Activated naive CD8-positive, alpha-beta T cell treated with anti-CD3 and anti-CD28 coated beads for 36 hours (primary cell): ENCODE results near the gene HOXB3. TPM values are rescaled to one million over a fixed set of nuclear protein-coding genes. Genes with fewer than 3 reads are reported as not detected.

Source experiments
- DNase-seq: peaks from one replicate; pipeline ENCODE4 v3.0.0; 2021
- H3K27ac Mint-ChIP-seq: one replicate; pipeline ENCODE4 v1.8.0; 2022; ENCODE audit warnings: mild to moderate bottlenecking, moderate library complexity, mixed read lengths
- H3K27me3 Mint-ChIP-seq: one replicate; pipeline ENCODE4 v1.8.0; 2022; ENCODE audit warnings: mild to moderate bottlenecking, mixed read lengths
- H3K36me3 Mint-ChIP-seq: one replicate; pipeline ENCODE4 v1.8.0; 2021; ENCODE audit warnings: mild to moderate bottlenecking, mixed read lengths
- H3K4me1 Mint-ChIP-seq: one replicate; pipeline ENCODE4 v1.8.0; 2021; ENCODE audit warnings: mixed read lengths
- H3K4me3 Mint-ChIP-seq: one replicate; pipeline ENCODE4 v1.8.0; 2022; ENCODE audit warnings: mild to moderate bottlenecking, moderate library complexity, mixed read lengths
- H3K9me3 Mint-ChIP-seq: one replicate; pipeline ENCODE4 v1.8.0; 2022; ENCODE audit warnings: mixed read lengths
- total RNA-seq, 2 experiments: library from RNA; stranded (reverse); gene quantifications; one replicate each; pipeline ENCODE4 v1.2.3, GENCODE V29; 2021

Gene HOXB3
- total RNA-seq, 2 experiments from 2014 or later = 1.4 to 2.0 TPM

DNA sequence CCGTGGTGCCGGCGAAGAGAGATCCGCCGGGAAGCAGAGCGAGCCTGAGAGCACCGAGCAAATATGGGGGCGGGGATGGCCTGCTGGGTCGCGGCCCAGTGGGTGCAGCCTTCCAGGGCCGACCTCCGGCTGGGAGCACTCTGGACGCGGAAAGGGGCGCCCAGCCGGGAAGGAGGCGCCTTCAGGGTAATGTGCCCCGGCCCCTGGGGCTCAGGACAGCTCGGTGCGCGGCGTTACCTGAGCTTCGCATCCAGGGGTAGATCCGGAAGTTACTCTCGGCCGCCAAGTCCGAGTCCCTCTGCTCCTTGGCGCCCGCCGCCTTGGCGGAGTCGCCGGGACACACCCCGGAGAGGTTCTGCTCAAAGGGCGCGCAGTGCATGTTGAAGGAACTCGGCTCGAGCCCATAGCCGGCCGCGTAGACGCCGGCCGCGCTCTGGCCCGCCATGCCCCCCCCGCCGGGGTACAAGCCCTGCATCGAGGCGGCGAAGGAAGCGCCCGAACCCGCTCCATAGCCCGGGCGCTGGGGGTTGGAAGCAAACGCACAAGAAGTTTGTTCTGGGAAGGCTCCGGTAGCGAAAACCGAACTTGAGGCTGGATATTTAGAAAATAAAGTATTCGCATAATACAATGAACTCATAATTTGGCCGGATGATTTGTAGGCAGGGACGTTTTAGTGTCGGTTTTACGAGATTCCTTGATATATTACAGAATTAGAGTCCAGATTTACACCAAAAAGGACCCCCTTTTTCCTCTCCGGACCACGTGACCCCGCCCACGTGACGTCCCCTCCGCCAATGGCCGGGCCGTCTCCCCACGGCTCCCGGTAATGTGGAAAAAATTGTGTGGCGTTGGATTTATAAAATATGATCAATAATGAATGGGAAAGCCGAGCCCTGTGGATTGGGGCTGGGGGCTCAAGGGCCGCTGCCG, 20.5 kb upstream of the HOXB3 start, which contains the start of gene HOXB7:
TSS of gene HOXB7 (minus strand) at position 736 of the 930 bp plus-strand sequence. CDS start at position 637, 99 bp downstream.
- no peaks in the 10 kb centered on the region for H3K9me3 Mint-ChIP-seq
- peaks cover 91% of the 10 kb centered on the region for H3K27me3 Mint-ChIP-seq
- peak; percentile 70 for DNase-seq
- no peaks in the 10 kb centered on the region for H3K36me3 Mint-ChIP-seq
- peaks cover 36% of the 10 kb centered on the region for H3K4me1 Mint-ChIP-seq
- H3K27ac Mint-ChIP-seq = peak within 1 kb of the TSS; percentile 38
- peak within 1 kb of the TSS; percentile 89 for H3K4me3 Mint-ChIP-seq

- H3K27ac Mint-ChIP-seq = no peak overlapping the region
- peaks cover 91% of the 10 kb centered on the region for H3K27me3 Mint-ChIP-seq
- DNase-seq = no peak
- peak overlapping the region; percentile 89 for H3K4me3 Mint-ChIP-seq
- H3K4me1 Mint-ChIP-seq = peaks cover 31% of the 10 kb centered on the region
- H3K9me3 Mint-ChIP-seq = no peaks in the 10 kb centered on the region
- H3K36me3 Mint-ChIP-seq = no peaks in the 10 kb centered on the region
Observed at GRCh38 chr17:48609759-48610281, 19.8 kb upstream of the HOXB3 start.

DNA sequence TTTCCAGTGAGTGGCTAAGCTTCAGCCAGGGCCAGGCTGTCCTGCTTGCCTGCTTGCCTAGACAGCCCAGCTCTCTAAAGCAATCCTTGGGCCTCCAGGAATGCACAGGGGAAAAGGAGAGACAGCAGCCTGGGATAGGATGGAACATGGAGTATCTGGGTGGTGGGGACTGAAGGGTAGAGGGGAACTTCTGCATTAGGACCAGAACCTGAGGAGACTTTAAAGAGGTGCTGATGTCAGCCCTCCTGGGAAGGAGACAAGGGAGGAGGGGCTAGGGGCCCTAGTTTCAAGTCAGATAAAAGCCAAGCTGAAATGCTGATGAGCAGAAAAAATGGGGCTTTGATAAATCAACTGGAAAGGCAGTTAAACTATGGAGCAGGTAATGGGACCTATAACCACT, 19.0 kb upstream of the HOXB3 start:
- no peak overlapping the region for H3K4me3 Mint-ChIP-seq
- peaks cover 31% of the 10 kb centered on the region for H3K4me1 Mint-ChIP-seq
- DNase-seq = no peak
- H3K9me3 Mint-ChIP-seq = no peaks in the 10 kb centered on the region
- peaks cover 91% of the 10 kb centered on the region for H3K27me3 Mint-ChIP-seq
- no peaks in the 10 kb centered on the region for H3K36me3 Mint-ChIP-seq
- H3K27ac Mint-ChIP-seq = no peak overlapping the region

DNA sequence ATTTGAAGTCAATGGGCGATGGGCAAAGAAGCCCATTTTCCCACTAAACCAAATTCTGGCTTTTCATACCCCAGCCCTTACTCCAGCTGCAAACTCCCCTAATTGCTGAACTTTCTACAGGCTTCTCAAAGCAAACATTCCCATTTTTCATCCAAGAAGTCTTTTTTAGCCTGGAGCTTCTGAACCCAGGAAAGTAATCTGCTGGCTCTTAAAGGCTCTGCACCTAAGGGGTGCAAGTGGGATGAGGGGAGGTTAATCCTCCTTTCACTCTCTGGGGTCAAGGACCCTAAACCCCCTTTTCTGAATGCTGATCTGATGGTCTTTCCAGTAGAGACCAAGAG, 18.4 kb upstream of the HOXB3 start:
- Mint-ChIP-seq H3K27me3 (peaks cover 91% of the 10 kb centered on the region), H3K9me3 (no peaks in the 10 kb centered on the region), H3K27ac (no peak overlapping the region), H3K4me3 (no peak overlapping the region), H3K36me3 (no peaks in the 10 kb centered on the region), H3K4me1 (peaks cover 29% of the 10 kb centered on the region)
- no peak for DNase-seq

DNA sequence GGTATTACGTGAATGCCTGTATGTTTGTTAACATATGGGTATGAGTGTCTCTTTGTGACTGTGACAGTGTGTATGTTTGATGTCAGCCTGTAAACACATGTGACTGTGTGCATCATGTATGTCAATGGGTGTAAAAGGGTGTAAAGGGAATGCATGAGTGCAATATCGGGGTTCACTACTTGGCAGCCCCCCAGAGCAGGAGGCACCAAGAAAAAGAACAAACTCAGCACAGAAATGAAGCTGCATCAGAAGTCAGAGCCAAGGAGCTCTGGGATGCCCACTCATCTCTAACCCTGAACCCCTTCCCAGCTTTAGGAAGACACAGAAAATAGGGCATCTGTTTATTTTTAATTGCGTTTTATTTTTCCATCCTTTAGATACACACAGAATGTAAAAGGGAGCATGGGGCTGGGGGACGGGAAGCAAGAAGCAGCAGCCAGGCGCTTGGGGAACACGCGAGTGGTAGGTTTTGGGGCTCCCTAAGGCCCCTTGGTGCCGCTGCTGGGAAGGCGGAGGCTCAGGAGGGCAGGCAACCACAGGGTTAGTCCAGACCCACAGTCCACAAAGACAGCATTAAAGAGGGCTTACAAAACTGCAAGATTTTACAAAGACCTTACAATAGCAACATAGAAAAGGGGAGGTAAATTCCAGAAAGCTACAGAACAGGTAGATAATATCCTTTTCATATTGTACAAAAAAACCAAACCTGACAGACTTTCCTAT, 17.0 kb upstream of the HOXB3 start:
- DNase-seq = no peak
- H3K4me3 Mint-ChIP-seq = no peak overlapping the region
- no peak overlapping the region for H3K27ac Mint-ChIP-seq
- peaks cover 28% of the 10 kb centered on the region for H3K4me1 Mint-ChIP-seq
- no peaks in the 10 kb centered on the region for H3K9me3 Mint-ChIP-seq
- H3K36me3 Mint-ChIP-seq = no peaks in the 10 kb centered on the region
- peaks cover 92% of the 10 kb centered on the region for H3K27me3 Mint-ChIP-seq

DNA sequence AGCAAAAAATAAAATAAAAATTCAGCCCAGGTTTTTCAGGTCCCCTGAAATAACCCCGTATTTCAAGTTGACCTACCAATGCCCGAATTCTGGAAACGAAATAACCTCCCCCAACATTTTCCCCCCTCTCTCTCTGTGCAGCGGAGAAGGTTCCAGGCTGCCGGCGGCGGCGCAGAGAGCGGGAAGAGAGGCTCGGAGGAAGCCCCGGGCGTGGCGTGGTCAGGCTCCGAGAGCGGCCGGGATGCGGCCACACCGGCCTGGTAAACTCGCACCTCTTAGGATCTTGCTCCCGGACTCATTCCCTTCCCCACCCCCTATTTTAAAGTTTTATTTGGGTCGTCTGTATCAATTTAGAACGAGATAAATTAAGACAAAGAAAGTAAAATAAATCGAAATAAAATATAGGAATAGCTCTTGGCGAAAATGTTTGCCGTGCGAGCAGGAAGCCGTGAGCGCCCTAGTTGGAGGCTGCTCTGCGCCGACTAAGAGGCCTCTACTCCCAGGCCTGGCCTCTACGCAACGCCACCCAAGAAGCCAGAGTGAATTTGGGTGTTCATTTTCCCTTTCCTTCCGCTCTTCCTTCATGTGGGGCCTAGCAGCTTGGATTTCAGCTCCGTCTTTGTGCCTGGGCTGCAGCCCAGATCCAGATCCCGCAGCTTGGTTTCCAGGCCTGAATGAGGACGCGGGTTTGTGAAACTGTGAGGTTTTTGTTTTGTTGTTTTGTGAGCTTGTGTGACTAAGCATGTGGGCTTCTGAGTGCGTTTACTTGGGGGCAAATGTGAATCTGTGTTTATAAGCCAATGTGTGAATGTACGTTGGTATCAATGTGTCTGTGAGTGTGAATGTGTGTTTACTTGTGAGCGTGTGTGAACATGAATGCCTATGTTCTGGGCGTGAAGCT, 16.2 kb upstream of the HOXB3 start:
- Mint-ChIP-seq H3K36me3 (no peaks in the 10 kb centered on the region), H3K4me3 (no peak overlapping the region), H3K4me1 (peaks cover 22% of the 10 kb centered on the region), H3K27ac (no peak overlapping the region), H3K9me3 (no peaks in the 10 kb centered on the region), H3K27me3 (peaks cover 92% of the 10 kb centered on the region)
- no peak for DNase-seq

GRCh38 chr17:48605409-48605919, 15.4 kb upstream of the HOXB3 start:
- H3K36me3 Mint-ChIP-seq = no peaks in the 10 kb centered on the region
- H3K9me3 Mint-ChIP-seq = no peaks in the 10 kb centered on the region
- no peak overlapping the region for H3K27ac Mint-ChIP-seq
- peaks cover 17% of the 10 kb centered on the region for H3K4me1 Mint-ChIP-seq
- H3K27me3 Mint-ChIP-seq = peaks cover 93% of the 10 kb centered on the region
- H3K4me3 Mint-ChIP-seq = no peak overlapping the region
- no peak for DNase-seq

GRCh38 chr17:48604770-48605329, 14.8 kb upstream of the HOXB3 start, which contains the start of gene HOXB6:
TSS of gene HOXB6 (minus strand) at chr17:48604986. CDS start at chr17:48598150, 6,836 bp downstream.
- Mint-ChIP-seq H3K9me3 (no peaks in the 10 kb centered on the region), H3K36me3 (no peaks in the 10 kb centered on the region), H3K27ac (no peak within 1 kb of the TSS), H3K4me3 (peak within 1 kb of the TSS; percentile 62), H3K4me1 (peaks cover 17% of the 10 kb centered on the region), H3K27me3 (peaks cover 98% of the 10 kb centered on the region)
- DNase-seq = no peak

GRCh38 chr17:48603959-48604769, 14.1 kb upstream of the HOXB3 start:
- no peak overlapping the region for H3K27ac Mint-ChIP-seq
- H3K9me3 Mint-ChIP-seq = no peaks in the 10 kb centered on the region
- peaks cover 98% of the 10 kb centered on the region for H3K27me3 Mint-ChIP-seq
- DNase-seq = no peak
- peaks cover 17% of the 10 kb centered on the region for H3K4me1 Mint-ChIP-seq
- H3K4me3 Mint-ChIP-seq = no peak overlapping the region
- no peaks in the 10 kb centered on the region for H3K36me3 Mint-ChIP-seq

DNA sequence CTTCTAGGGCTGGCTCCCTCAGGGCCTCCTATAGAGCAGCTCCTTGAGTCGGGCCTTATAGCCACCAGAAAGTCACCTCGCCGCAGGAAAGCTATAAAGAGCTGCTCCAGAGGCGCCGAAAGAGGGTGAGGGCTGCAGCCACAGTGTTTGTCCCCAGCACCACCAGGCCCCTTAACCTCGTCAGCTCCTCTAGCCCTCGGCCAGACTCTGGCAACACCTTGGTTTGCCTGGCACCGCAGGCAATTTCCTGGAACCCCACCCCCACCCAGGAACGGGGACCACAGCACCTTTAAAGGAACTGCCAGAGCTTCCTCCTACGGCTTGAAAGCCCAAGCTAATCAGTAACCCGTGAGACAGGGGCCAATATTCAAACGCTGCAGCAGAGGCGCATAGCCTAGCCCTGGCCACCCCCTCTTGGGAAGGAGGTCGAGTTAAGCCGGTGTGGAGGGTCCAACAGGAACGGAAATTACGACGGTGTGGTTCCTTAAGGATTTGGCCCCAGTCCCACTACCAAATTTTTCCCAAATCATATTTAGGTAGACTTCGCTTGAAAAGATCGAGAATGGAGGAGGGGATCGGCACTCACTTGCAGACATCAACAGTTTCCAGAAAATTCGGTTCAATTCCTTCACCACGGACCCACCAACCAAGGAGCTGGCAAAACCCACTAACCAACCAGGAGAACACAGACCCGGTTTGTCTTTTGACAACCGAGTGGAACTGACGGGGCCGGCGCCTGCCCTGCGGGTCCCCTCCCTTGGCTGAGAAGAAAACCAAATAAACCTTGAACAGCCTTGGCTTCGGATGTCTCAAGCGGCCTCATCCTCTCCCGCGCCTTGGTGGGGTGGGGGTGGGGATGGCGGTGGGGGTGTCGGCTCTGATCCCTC, 11.7 kb upstream of the HOXB3 start:
- H3K27ac Mint-ChIP-seq = no peak overlapping the region
- H3K36me3 Mint-ChIP-seq = no peaks in the 10 kb centered on the region
- no peak for DNase-seq
- no peaks in the 10 kb centered on the region for H3K9me3 Mint-ChIP-seq
- peaks cover 98% of the 10 kb centered on the region for H3K27me3 Mint-ChIP-seq
- H3K4me1 Mint-ChIP-seq = peaks cover 31% of the 10 kb centered on the region
- H3K4me3 Mint-ChIP-seq = no peak overlapping the region

DNA sequence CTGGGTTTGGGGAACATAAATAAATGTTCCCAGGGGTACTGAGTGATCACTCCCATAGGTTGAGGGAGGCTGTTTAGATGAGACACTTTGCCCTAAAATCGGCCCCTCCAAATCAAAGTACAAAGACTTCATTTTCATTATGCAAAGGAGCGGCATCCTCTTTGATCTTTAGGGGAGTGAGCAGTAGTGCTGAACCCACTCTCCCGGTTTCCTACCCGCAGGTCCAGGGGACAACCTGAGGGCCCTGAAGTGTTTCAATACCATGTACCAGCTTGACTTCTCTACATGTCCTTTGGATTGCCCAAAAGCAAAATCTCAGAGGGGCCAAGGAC, 11.1 kb upstream of the HOXB3 start:
- peaks cover 99% of the 10 kb centered on the region for H3K27me3 Mint-ChIP-seq
- H3K4me1 Mint-ChIP-seq = peaks cover 37% of the 10 kb centered on the region
- no peaks in the 10 kb centered on the region for H3K36me3 Mint-ChIP-seq
- no peaks in the 10 kb centered on the region for H3K9me3 Mint-ChIP-seq
- no peak overlapping the region for H3K27ac Mint-ChIP-seq
- DNase-seq = no peak
- H3K4me3 Mint-ChIP-seq = no peak overlapping the region

DNA sequence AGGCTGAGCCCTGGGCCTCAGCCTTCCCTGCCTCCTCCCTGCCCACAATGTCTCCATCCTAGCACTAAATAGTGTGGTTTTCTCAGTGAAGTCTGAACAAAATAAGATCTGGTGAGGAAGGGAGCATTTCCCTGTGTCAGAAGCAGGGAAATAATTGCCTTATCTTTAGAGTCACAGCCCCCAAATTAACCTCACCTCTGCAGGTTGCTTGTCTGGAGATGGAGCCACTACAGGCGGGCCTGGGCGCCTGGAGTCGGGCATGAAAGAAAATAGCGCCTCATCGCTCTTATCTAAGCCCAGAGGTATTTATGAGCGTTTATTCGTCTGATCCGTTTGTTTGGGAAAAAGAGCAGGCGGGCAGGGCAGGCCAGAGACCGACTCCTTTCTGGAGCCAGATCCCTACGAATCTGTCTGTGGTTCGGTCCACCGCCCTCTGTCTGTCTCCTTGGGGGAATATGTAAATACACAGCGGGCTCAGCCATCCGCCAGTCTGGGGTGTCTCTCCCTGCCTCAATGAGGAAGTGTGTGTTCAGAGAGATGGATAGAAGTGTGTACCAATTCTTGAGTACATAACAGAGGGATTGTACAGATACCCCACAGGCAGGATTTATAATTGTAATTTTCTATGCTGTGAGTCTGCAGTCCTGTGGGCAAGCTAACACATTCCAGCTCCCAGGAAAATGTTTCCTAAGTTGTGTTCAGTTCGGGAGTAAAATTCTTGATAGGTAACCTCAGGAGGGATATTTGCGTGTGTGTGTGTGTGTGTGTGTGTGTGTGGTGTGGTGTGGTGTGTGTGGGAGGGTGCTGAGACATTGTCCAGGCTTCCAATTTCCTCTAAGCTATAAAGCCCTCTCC, 10.4 kb upstream of the HOXB3 start:
- DNase-seq = no peak
- Mint-ChIP-seq H3K27ac (no peak overlapping the region), H3K36me3 (no peaks in the 10 kb centered on the region), H3K4me1 (peaks cover 39% of the 10 kb centered on the region), H3K27me3 (peaks cover 99% of the 10 kb centered on the region), H3K4me3 (no peak overlapping the region), H3K9me3 (no peaks in the 10 kb centered on the region)
